Right lobe of liver (tissue), 6 donors: ENCODE results near the gene LMBRD2. TPM values are rescaled to one million over a fixed set of nuclear protein-coding genes. Genes with fewer than 3 reads are reported as not detected.
A peak's percentile ranks its signal among the peaks of the same experiment; 100 is the strongest.

Experiments
- ATAC-seq, 4 donors: fragments of 200-7000 bp; cut with Tn5 transposase; one replicate each; pipeline ENCODE4 v1.9.1; 2020; ENCODE audit warnings: mild to moderate bottlenecking in 4 of 4, moderate library complexity in 4 of 4
- DNase-seq, 3 donors: peaks; one replicate each; pipeline ENCODE4 v3.0.0-alpha.2; 2020
- H3K27ac ChIP-seq, 3 donors: fragments of 200-600 bp; one replicate each; pipeline ENCODE4 v1.8.0; 2022
- H3K27me3 ChIP-seq, 2 donors: fragments of 200-600 bp; one replicate each; pipeline ENCODE4 v1.8.0; 2022
- H3K36me3 ChIP-seq, 4 donors: fragments of 200-600 bp; sonication (generic) in 1 of 4; one replicate each; pipeline versions ENCODE4 v1.5.1 to v1.8.0; 2017 to 2022; ENCODE audit warnings: control low read depth in 1 of 4
- H3K4me1 ChIP-seq, 4 donors: fragments of 200-600 bp; sonication (generic) in 1 of 4; one replicate each; pipeline versions ENCODE4 v1.5.1 to v1.8.0; 2017 to 2022; ENCODE audit warnings: control low read depth in 1 of 4
- H3K4me3 ChIP-seq, 3 donors: fragments of 200-600 bp; one replicate each; pipeline ENCODE4 v1.8.0; 2022
- H3K9me3 ChIP-seq, 4 donors: fragments of 200-600 bp; sonication (generic) in 1 of 4; one replicate each; pipeline versions ENCODE4 v1.5.1 to v1.8.0; 2017 to 2022; ENCODE audit warnings: control low read depth in 1 of 4
- POLR2A ChIP-seq: fragments of 450-650 bp; IDR thresholded peaks from one replicate; pipeline ENCODE4 v1.6.1; 2017; ENCODE audit warnings: antibody characterized with exemption, mild to moderate bottlenecking
- WGBS: methylation state at CpG from one replicate; pipeline ENCODE4 v1.1.6; 2018; ENCODE audit warnings: low coverage, low lambda C conversion rate; ENCODE audit not compliant: insufficient coverage; ENCODE audit errors: missing lambda C conversion rate; 5-methylcytosine and 5-hydroxymethylcytosine counted together
- intact Hi-C, 2 donors: fragments of 100-400 bp; cut with DNase I; formaldehyde crosslinking; loops; one replicate each; pipeline versions ENCODE4 v1.11.2 to v1.14.1; 2022
- total RNA-seq, 6 experiments: library from RNA; depleted of rRNA in 2 of 6; stranded (reverse); fragments of >200 nt in 2 of 6; fragmentation: NEBNext Ultra II Directional in 3 of 6; extraction: Animal tissue kit (Norgen Biotek cat#: 25700) in 3 of 6; gene quantifications; one replicate each; pipeline versions ENCODE4 v1.1.0 to v1.2.4, GENCODE V29; 2016 to 2023
- TF ChIP-seq, protein P1 (sequence below), 4 donors: fragments of 200-600 bp in 3 of 4; fragments of 450-650 bp in 1 of 4; IDR thresholded peaks; one replicate each; pipeline versions ENCODE4 v1.5.1 to v1.8.0; 2016 to 2022; ENCODE audit warnings: antibody characterized with exemption in 4 of 4, mild to moderate bottlenecking in 2 of 4
- donor health status: DM: no; HTN: yes; CAD: no.
- donor health status: DM: no; HTN: no; CAD: no.
- donor health status: DM: no; HTN: no; CAD: no.
- donor health status: DM: no; HTN: yes; CAD: no.
- donor health status: DM: no; HTN: yes; CAD: no.

The LMBRD2 gene
- total RNA-seq, 6 experiments from 2014 or later: 8.0 to 13.0 (median 10.5) TPM

GRCh38 chr5:36160617-36161016 lies 8.9 kb upstream of the LMBRD2 start:
- Histone ChIP-seq H3K36me3 (peaks cover 0 to 28% (median 10%) of the 10 kb centered on the region in 4 donors), H3K4me3 (no peak overlapping the region), H3K4me1 (peaks cover 0 to 34% (median 12%) of the 10 kb centered on the region in 4 donors), H3K27ac (peak overlapping the region in 2 of 3 donors; percentile 58 to 69), H3K9me3 (no peaks in the 10 kb centered on the region), H3K27me3 (no peaks in the 10 kb centered on the region)
- WGBS: 57% methylated on average over 2 of the region's 3 CpGs
- TF ChIP-seq, protein P1, sequence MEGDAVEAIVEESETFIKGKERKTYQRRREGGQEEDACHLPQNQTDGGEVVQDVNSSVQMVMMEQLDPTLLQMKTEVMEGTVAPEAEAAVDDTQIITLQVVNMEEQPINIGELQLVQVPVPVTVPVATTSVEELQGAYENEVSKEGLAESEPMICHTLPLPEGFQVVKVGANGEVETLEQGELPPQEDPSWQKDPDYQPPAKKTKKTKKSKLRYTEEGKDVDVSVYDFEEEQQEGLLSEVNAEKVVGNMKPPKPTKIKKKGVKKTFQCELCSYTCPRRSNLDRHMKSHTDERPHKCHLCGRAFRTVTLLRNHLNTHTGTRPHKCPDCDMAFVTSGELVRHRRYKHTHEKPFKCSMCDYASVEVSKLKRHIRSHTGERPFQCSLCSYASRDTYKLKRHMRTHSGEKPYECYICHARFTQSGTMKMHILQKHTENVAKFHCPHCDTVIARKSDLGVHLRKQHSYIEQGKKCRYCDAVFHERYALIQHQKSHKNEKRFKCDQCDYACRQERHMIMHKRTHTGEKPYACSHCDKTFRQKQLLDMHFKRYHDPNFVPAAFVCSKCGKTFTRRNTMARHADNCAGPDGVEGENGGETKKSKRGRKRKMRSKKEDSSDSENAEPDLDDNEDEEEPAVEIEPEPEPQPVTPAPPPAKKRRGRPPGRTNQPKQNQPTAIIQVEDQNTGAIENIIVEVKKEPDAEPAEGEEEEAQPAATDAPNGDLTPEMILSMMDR (IDR thresholded peaks at IDR 0.05): no peak
- no peak for TF ChIP-seq POLR2A
- ATAC-seq (peak; percentile 84 to 91 (median 90)), DNase-seq (peak in 2 of 3 donors; percentile 21 to 62)
- intact Hi-C loops: no loop called here

GRCh38 chr5:36158144-36158543 lies 6.5 kb upstream of the LMBRD2 start:
- TF ChIP-seq, protein P1 (IDR thresholded peaks at IDR 0.05): no peak
- TF ChIP-seq POLR2A: no peak
- H3K9me3 ChIP-seq: no peaks in the 10 kb centered on the region
- peaks cover 0 to 12% (median 4%) of the 10 kb centered on the region in 4 donors for H3K36me3 ChIP-seq
- intact Hi-C loops: no loop called here
- ATAC-seq (no peak), DNase-seq (no peak)
- no peak overlapping the region for H3K27ac ChIP-seq
- no peaks in the 10 kb centered on the region for H3K27me3 ChIP-seq
- 60% methylated on average over 2 of the region's 2 CpGs for WGBS
- no peak overlapping the region for H3K4me3 ChIP-seq
- peaks cover 0 to 42% (median 16%) of the 10 kb centered on the region in 4 donors for H3K4me1 ChIP-seq

- TF ChIP-seq, protein P1 (IDR thresholded peaks at IDR 0.05): no peak
- no peak for TF ChIP-seq POLR2A
- H3K4me1 ChIP-seq: peaks cover 0 to 47% (median 17%) of the 10 kb centered on the region in 4 donors
- intact Hi-C loops: no loop called here
- WGBS: 75% methylated on average over 1 of the region's 1 CpG
- H3K9me3 ChIP-seq: no peaks in the 10 kb centered on the region
- H3K36me3 ChIP-seq: peaks cover 0 to 4% (median 1%) of the 10 kb centered on the region in 4 donors
- DNase-seq (no peak), ATAC-seq (no peak)
- H3K27me3 ChIP-seq: no peaks in the 10 kb centered on the region
- H3K4me3 ChIP-seq: no peak overlapping the region
- H3K27ac ChIP-seq: no peak overlapping the region
Observed at GRCh38 chr5:36156619-36157018, 4.9 kb upstream of the LMBRD2 start.

DNA sequence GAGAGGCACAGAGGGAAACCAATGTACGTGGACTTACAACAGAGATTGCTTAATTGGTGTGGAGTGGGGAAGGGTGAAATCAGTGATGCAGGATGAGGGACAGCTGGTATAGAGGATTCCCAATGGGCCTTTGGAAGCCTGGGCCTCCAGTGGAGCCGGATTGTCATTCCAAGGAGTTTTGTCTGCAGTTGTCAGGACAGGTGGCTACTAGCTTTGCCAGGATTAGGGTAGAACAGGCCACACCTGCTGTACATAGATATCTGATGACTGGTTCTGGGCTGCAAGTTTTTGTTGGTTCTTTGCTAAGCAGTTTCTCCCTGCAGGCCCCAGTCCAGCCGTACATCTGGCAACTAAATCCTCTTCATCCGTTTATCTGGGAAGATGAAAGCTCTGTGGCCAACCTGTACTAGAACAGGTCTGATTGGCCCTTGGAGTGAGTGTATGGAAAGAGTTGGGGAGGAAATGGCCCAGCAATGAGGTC lies 4.5 kb upstream of the LMBRD2 start:
- Histone ChIP-seq H3K9me3 (no peaks in the 10 kb centered on the region), H3K4me3 (no peak overlapping the region), H3K36me3 (peaks cover 0 to 4% (median 1%) of the 10 kb centered on the region in 4 donors), H3K4me1 (peaks cover 0 to 43% (median 16%) of the 10 kb centered on the region in 4 donors), H3K27me3 (no peaks in the 10 kb centered on the region), H3K27ac (no peak overlapping the region)
- no peak for ATAC-seq
- 63% methylated on average over 3 of the region's 4 CpGs for WGBS
- no peak for DNase-seq
- intact Hi-C loops: no loop called here
- TF ChIP-seq POLR2A: no peak
- TF ChIP-seq, protein P1 (IDR thresholded peaks at IDR 0.05): no peak
